RWPE1 (cell line): ENCODE measurements around the gene ZBTB47.

Experiments used
- CTCF ChIA-PET: fragments of 350-600 bp; sonication (Branson Sonifier 250); formaldehyde crosslinking; extraction: SDS; loops from one replicate; lab custom pipeline; 2021; lab: Yijun Ruan, JAX
- POLR2A ChIA-PET: fragments of 400-600 bp; formaldehyde crosslinking; extraction: SDS; loops from one replicate; lab custom pipeline; 2020; ENCODE audit warnings: antibody characterized with exemption; ENCODE audit not compliant: low non-redundant PET; lab: Yijun Ruan, JAX
- DNase-seq: peaks from one replicate; pipeline ENCODE4 v3.0.0; 2012; ENCODE audit warnings: low spot score
- H3K27ac ChIP-seq: fragments of 450-650 bp; 2 replicates; pipeline ENCODE4 v1.5.1; 2017
- CTCF ChIP-seq: fragments of 450-650 bp; conservative IDR thresholded peaks from 2 replicates; pipeline ENCODE4 v1.5.1; 2017; ENCODE audit warnings: low read depth, mild to moderate bottlenecking

The ZBTB47 gene

GRCh38 chr3:42688487-42689420 lies 35.3 kb downstream of the ZBTB47 start:
- no peak overlapping the region for H3K27ac ChIP-seq
- ChIA-PET POLR2A (no interaction called here), CTCF (no interaction called here)
- no peak for TF ChIP-seq CTCF
- no peak for DNase-seq

GRCh38 chr3:42689421-42690014 lies 36.0 kb downstream of the ZBTB47 start:
- POLR2A ChIA-PET = no interaction called here
- no peak for TF ChIP-seq CTCF
- CTCF ChIA-PET = no interaction called here

GRCh38 chr3:42690191-42690590 lies 36.7 kb downstream of the ZBTB47 start:
- no peak overlapping the region for H3K27ac ChIP-seq
- no peak for TF ChIP-seq CTCF
- CTCF ChIA-PET = no interaction called here
- DNase-seq = no peak
- POLR2A ChIA-PET = no interaction called here

More at GRCh38 chr3:42689421-42690014, 36.0 kb downstream of the ZBTB47 start:
- no peak overlapping the region for H3K27ac ChIP-seq
- no peak for DNase-seq

- ChIA-PET POLR2A (no interaction called here), CTCF (no interaction called here)
- no peak overlapping the region for H3K27ac ChIP-seq
- no peak for TF ChIP-seq CTCF
- no peak for DNase-seq
These were observed 37.5 kb downstream of the ZBTB47 start for GRCh38 chr3:42690766-42691680.

GRCh38 chr3:42691816-42692666 lies 38.5 kb downstream of the ZBTB47 start:
- POLR2A ChIA-PET = no interaction called here
- CTCF ChIA-PET = no interaction called here
- no peak for DNase-seq
- no peak for TF ChIP-seq CTCF
- H3K27ac ChIP-seq = no peak overlapping the region
